Measurements from ENCODE around the gene SLC5A9. TPM values are rescaled to one million over a fixed set of nuclear protein-coding genes. Genes with fewer than 3 reads are reported as not detected.

SLC5A9 gene
- total RNA-seq, 1 experiment from 2014 or later: not detected

DNA sequence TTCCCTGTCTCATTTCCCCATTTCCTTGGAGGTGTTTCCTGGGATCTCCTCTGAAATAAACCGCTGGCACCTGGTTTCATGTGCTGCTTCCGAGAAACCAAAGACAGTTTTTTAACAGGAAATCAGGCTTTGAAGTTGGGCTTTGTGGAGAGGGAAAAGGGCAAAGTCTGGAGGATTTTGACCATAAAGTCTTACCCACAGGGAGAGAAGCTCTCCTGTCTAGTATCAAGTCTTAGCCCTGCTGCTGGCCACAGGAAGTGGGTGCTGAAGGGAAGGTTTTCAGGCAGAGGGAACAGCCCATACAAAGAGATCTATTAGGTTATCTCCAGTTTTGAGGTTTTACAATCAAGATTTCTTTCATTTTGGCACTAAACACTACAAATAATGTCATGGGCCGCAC, 29.3 kb downstream of the SLC5A9 start:
- Histone ChIP-seq H2AK5ac (ENCODE audit: insufficient read length, low read length) (no peak overlapping the region), H3T11ph (ENCODE audit: low read length) (no peak overlapping the region), H3K23me2 (ENCODE audit: insufficient read length, low read depth, low read length, poor library complexity, severe bottlenecking) (no peaks in the 10 kb centered on the region), H2BK120ac (ENCODE audit: low read depth, low read length, poor library complexity, severe bottlenecking) (no peak overlapping the region), H2AFZ (ENCODE audit: low read length) (no peak overlapping the region), H3K9ac (ENCODE audit: extremely low read depth, insufficient read length, low read length) (no peak overlapping the region), H2BK12ac (ENCODE audit: insufficient read length, low read depth, low read length) (no peak overlapping the region), H3K4me2 (ENCODE audit: insufficient read depth, insufficient read length, low read length) (no peak overlapping the region), H4K20me1 (ENCODE audit: control insufficient read depth, insufficient read depth, insufficient read length) (no peaks in the 10 kb centered on the region), H3K27me3 (ENCODE audit: insufficient read depth, low read length) (no peaks in the 10 kb centered on the region), H3K27ac (ENCODE audit: insufficient read length, low read depth, low read length) (no peak overlapping the region), H3K9me3 (ENCODE audit: control insufficient read depth, low read depth, low read length) (no peaks in the 10 kb centered on the region), H3K79me2 (ENCODE audit: insufficient read depth, low read length) (no peaks in the 10 kb centered on the region), H3K4me1 (ENCODE audit: insufficient read depth, low read length) (no peaks in the 10 kb centered on the region), H3K4ac (ENCODE audit: low read depth, low read length) (no peak overlapping the region), H4K91ac (ENCODE audit: insufficient read length, low read depth, low read length) (no peak overlapping the region), H2BK15ac (ENCODE audit: low read depth, low read length) (no peak overlapping the region), H2BK20ac (ENCODE audit: low read depth, low read length, poor library complexity, severe bottlenecking) (no peak overlapping the region), H3K18ac (ENCODE audit: insufficient read length, low read depth, low read length) (no peak overlapping the region), H4K5ac (ENCODE audit: insufficient read length, low read depth, low read length) (no peak overlapping the region), H3K14ac (ENCODE audit: insufficient read depth, low read length) (no peak overlapping the region), H2BK5ac (ENCODE audit: insufficient read length, low read length) (no peak overlapping the region), H4K8ac (replicated peaks; ENCODE audit: insufficient read length, low read depth, low read length) (no peak overlapping the region), H3K23ac (ENCODE audit: insufficient read length, low read depth, low read length) (no peak overlapping the region), H3K79me1 (ENCODE audit: insufficient read depth, low read depth, low read length, poor library complexity, severe bottlenecking) (no peaks in the 10 kb centered on the region), H3K56ac (ENCODE audit: insufficient read length, low read depth, low read length) (no peak overlapping the region)
- Mint-ChIP-seq H3K27ac (no peak overlapping the region), H3K27me3 (ENCODE audit: low read depth) (peaks cover 2% of the 10 kb centered on the region; the same call in 1 of the 2 replicates), H3K4me1 (peaks cover 2% of the 10 kb centered on the region in 2 experiments; a peak in 1 of 4 replicates), H3K36me3 (ENCODE audit: insufficient read depth in 1 of 3, low read depth in 3 of 3) (no peaks in the 10 kb centered on the region), H3K4me3 (no peak overlapping the region), H3K9me3 (no peaks in the 10 kb centered on the region)
- TF ChIP-seq, protein P1, sequence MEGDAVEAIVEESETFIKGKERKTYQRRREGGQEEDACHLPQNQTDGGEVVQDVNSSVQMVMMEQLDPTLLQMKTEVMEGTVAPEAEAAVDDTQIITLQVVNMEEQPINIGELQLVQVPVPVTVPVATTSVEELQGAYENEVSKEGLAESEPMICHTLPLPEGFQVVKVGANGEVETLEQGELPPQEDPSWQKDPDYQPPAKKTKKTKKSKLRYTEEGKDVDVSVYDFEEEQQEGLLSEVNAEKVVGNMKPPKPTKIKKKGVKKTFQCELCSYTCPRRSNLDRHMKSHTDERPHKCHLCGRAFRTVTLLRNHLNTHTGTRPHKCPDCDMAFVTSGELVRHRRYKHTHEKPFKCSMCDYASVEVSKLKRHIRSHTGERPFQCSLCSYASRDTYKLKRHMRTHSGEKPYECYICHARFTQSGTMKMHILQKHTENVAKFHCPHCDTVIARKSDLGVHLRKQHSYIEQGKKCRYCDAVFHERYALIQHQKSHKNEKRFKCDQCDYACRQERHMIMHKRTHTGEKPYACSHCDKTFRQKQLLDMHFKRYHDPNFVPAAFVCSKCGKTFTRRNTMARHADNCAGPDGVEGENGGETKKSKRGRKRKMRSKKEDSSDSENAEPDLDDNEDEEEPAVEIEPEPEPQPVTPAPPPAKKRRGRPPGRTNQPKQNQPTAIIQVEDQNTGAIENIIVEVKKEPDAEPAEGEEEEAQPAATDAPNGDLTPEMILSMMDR (conservative IDR thresholded peaks at IDR 0.05): no peak
- no CpG with 5 or more reads among the region's 3 CpGs for WGBS (ENCODE audit: extremely low coverage, insufficient read length, low lambda C conversion rate)
- DNase-seq: no peak

Data from H9 (cell line).